Measurements from ENCODE around the gene HCAR2.
"Not testable (repeated sequence)": the region's sequence is repeated elsewhere in the genome, so short reads cannot be mapped to it uniquely, and the experiment has no call there.

Gene HCAR2

DNA sequence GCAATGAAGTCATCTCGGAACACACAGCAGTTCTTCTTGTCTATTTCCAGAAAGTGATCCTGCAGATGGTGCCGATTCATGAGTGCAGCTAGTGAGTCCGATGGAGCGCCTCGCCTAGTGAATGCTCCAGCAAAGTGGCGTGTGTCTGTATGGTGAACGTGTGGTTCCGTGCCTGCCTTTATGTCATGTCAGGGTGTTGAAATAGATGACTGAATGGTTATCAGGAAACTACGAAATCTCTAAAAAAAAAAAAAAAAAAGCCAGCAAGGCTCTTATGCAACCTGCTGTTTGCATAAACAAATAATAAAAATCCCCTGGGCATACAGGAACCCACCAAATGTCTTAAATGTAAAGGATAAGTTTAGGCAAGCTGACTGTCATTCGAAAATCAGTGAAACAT, 13.5 kb upstream of the HCAR2 start, which contains the start of gene HCAR3:
HCAR3 (minus strand) TSS at position 154 of the 400 bp plus-strand sequence; CDS start at position 80, 74 bp downstream.
- DNase-seq (ENCODE audit: low read depth in 3 of 3) = not testable (repeated sequence)

DNA sequence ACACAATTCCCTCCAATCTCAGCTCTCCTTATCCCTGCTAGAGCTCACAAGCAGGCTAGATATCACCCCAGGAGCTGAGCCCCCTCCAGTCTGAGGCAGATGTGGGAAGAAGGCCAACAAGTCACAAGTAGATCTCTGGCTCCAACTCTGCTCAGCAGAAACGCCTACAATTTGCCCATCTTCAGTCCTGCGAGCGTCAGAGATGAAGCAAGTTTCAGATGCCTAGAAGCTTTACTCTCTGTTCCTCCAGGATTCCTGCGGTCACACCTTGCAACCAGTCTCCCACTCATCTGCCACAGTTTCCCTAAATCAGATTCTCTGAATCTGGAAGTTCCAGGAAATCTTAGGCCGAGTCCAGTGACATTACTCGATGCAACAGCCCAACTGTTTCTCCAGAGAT, 12.1 kb upstream of the HCAR2 start:
- not testable (repeated sequence) for DNase-seq (ENCODE audit: low read depth in 3 of 3)

DNA sequence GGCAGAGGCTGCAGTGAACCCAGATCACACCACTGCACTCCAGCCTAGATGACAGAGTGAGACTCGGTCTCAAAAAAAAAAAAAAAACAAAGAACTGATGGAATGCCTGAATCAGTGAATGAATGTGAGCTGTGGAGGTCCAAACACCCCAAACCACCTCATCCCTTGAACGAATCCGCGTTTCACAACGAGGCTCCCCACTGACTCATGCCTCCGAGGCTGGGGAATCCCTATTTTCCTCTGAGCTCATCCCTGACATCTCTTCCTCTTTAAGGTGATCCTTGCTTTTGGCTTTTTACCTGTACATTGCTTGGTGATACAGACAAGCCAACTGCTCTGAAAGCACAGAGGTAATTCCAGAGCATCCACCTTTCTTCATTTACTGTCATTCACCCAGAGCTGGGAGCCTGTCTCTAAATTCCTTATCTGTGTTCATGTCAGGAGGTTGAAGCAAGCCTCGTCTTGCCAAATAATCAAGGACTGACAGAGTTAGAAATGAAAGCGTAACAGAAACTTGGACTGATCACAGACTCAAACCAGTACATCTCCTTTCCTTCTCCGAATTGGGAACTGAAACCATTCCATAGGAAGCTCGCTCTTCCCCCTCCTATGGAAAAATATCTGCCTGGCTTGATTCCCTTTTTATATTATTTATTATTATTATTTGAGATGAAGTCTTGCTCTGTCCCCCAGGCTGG, 10.5 kb upstream of the HCAR2 start:
- DNase-seq (ENCODE audit: low read depth in 3 of 3) = not testable (repeated sequence)

DNA sequence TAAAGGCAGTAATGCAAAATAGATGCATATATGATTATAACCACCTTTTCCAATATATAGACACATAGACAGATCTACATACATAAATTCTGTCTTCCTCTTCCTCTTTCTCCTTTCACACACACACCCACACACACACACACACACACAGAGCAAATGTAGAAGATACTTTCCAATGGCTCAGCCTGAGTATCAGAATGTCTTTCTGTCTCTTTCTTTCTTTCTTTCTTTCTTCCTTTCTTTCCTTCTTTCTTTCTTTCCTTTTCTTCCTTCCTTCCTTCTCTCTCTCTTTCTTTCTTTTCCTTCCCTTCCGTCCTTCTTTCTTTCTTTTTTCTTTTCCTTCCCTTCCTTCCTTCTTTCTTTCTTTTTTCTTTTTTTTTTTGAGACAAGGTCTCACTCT, 8.1 kb upstream of the HCAR2 start:
- not testable (repeated sequence) for DNase-seq (ENCODE audit: low read depth in 3 of 3)

DNA sequence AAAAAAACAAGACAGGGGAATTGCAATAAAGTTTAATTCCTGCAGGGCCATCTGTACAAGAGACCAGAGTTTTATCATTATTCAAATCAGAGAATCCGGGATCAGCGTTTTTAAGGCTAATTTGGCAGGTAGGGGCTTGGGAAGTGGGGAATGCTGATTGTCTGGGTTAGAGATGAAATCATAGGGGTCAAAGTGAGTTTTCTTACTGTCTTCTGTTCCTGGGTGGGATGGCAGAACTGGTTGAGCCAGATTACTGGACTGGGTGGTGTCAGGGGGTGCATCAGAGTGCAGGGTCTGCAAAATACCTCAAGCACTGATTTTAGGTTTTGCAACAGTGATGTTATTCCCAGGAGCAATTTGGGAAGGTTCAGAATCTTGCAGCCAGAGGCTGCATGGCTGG, 7.2 kb upstream of the HCAR2 start:
- DNase-seq (ENCODE audit: low read depth in 3 of 3) = not testable (repeated sequence)

DNA sequence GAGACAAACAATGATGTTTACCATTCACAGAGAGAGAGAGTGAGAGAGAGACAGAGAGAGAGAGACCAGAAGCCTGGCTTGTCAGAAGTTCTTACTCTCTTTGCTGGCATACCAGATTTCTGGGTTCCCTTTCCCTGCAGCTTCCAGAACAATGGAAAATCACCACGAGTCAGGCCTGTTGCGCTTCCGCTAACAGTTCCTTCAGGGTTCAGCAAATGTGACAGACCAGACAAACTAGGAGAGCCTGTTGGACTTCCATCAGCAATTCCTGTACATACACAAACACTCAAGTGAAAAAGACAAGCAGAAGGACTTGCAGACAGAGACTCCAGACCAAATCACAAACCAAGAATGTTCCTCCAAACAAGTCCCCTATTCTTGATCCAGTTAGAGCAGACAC, 6.1 kb upstream of the HCAR2 start:
- DNase-seq (ENCODE audit: low read depth in 3 of 3) = not testable (repeated sequence)

DNA sequence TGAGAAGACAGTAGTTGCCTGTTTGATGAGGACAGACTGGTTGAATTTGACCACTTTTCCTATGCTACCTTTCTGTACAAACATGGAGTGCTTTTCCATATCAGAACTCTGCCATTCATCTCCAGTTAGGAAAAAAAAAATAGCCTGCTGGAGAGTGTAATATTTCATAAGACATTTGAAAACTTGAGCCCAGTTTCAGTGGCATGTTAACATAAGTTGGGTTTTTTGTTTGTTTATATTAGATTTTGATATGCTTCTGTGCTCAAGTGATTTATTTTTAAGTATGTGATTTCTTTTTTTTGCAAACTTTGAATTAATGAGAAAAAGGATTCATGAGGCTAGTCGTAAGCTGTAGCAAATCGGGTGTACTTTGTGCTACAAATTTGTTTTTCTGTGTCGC, 684 bp upstream of the HCAR2 start:
- not testable (repeated sequence) for DNase-seq (ENCODE audit: low read depth in 3 of 3)

DNA sequence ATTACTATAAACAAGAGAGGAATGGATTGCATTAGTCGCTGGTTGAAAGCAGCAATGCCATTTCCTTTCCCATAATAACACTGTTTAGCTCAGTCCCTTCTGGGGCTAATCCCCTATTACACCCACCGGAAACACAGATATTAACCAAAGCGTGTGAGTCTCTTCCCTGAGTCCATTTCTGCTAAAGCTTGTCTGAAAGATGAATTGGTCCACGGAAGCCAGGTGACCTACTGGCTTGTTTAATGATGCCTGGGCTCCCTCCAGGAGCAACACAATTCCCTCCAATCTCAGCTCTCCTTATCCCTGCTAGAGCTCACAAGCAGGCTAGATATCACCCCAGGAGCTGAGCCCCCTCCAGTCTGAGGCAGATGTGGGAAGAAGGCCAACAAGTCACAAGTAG, 1.7 kb downstream of the HCAR2 start:
- not testable (repeated sequence) for DNase-seq (ENCODE audit: low read depth in 3 of 3)

DNA sequence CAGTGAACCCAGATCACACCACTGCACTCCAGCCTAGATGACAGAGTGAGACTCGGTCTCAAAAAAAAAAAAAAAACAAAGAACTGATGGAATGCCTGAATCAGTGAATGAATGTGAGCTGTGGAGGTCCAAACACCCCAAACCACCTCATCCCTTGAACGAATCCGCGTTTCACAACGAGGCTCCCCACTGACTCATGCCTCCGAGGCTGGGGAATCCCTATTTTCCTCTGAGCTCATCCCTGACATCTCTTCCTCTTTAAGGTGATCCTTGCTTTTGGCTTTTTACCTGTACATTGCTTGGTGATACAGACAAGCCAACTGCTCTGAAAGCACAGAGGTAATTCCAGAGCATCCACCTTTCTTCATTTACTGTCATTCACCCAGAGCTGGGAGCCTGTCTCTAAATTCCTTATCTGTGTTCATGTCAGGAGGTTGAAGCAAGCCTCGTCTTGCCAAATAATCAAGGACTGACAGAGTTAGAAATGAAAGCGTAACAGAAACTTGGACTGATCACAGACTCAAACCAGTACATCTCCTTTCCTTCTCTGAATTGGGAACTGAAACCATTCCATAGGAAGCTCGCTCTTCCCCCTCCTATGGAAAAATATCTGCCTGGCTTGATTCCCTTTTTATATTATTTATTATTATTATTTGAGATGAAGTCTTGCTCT, 3.0 kb downstream of the HCAR2 start:
- DNase-seq (ENCODE audit: low read depth in 3 of 3) = not testable (repeated sequence)

DNA sequence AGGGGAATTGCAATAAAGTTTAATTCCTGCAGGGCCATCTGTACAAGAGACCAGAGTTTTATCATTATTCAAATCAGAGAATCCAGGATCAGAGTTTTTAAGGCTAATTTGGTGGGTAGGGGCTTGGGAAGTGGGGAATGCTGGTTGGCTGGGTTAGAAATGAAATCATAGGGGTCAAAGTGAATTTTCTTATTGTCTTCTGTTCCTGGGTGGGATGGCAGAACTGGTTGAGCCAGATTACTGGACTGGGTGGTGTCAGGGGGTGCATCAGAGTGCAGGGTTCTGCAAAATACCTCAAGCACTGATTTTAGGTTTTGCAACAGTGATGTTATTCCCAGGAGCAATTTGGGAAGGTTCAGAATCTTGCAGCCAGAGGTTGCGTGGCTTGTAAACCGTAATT, 6.2 kb downstream of the HCAR2 start:
- DNase-seq (ENCODE audit: low read depth in 3 of 3) = not testable (repeated sequence)

DNA sequence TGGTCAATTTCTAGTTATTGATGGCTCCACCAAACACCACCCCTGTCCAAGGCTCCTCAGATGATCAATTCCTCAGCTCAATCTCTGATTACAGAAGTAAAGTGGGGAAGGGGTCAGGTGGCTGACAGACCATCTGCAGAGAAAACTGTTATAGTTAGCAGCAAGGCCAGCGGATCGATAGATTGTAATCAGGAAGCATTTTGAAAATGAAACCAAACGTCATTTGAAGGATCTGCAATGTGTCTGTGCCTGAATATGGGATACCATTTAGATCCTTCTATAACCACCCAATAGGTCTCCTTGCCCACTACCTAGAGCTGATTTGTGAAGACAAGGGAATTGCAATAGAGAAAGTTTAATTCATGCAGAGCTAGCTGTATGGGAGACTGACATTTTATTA, 11.6 kb downstream of the HCAR2 start:
- DNase-seq (ENCODE audit: low read depth in 3 of 3) = no peak

DNA sequence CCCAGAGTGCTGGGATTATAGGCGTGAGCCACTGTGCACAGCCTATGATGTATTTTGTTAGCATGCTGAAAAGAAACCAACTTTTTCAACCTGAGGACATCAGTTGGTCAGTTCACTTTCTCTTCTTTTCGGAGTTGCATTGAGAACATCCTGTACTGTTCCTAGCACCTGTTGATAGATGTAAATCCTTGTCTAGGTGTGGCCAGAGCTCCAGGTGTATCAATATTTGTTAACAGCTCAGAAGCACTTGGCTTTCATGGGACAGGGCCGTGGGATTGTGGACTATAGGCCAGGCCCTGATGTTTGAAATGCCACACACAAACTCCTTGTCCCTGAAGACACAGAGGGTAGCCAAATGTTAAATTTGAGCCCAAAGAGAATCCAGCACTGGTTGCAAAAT, 14.9 kb downstream of the HCAR2 start:
- no peak for DNase-seq (ENCODE audit: low read depth in 3 of 3)

DNA sequence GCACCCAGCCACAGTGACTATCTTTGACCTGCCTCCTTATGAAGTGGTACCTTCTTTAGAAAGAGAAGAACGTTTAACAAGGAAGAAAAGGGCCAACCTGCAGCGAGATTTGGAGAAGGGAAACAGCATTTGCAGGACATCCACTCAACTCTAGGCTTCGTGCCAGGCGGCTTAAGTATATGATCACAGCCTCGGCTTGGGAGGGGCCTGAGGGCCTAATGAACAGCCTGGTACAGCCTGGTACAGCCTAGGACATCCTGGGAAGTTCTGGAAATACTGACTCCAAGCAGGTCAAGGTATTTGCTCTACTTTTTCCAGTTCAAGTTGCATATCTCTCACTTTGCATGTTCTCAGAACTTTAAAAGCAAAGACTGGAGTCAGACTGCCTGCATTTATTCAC, 16.1 kb downstream of the HCAR2 start:
- no peak for DNase-seq (ENCODE audit: low read depth in 3 of 3)

DNA sequence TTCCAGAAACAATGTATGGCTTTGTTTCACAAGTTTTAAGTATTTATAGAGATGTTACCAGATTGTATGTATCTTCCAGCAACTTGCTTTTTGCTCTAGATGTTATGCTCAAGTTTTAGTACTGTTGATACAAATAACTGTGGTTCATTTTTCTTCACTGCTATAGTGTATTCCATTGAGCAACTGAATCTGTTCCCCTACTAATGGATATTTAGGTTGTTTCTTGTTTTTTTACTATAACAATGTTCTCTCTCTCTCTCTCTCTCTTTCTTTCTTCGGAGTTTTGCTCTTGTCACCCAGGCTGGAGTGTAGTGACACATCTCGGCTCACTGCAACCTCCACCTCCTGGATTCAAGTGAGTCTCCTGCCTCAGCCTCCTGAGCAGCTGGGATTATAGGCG, 16.6 kb downstream of the HCAR2 start:
- DNase-seq (ENCODE audit: low read depth in 3 of 3) = no peak

DNA sequence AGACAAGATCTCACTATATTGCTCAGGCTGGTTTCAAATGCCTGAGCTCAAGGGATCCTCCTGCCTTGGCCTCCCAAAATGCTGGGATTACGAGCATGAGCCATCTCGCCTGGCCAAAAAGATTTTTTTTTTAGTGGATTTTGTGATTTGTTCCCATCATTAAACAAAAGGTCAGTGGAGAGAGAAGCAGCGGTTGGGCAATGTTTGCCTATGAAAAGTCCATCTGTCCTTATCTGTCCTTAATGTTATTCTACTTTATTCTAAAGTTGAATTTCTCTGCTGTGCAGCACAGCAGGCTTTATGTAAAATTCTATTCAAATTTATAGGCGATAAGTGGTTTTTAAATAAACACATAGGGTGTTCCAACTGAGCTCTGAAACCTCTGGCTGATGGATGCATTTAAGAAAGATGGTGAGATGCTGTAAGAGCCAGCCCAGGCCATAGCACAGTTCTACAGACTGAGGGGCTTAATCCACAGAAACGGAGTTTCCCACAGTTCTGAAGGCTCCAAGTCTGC, 18.8 kb downstream of the HCAR2 start:
- no peak for DNase-seq (ENCODE audit: low read depth in 3 of 3)

DNA sequence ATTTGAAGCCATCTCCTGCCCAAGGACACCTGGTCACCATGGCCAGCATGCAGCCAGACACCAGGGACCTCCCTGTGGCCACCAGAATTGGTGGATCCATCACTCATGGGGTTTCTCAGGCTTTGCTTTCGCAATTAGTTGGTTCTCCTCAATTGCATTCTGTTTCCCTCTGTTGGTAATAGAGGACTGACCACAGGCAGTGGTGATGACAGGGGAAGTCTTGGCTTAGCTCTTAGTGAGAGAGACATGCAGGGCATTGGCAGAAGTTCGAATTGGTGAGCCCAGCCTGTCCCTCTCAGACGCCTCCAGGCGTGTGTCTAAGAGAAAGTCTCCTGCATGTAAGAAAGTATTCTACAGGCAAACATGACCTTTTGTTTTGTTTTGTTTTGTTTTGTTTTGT, 21.3 kb downstream of the HCAR2 start:
- DNase-seq (ENCODE audit: low read depth in 3 of 3) = no peak

DNA sequence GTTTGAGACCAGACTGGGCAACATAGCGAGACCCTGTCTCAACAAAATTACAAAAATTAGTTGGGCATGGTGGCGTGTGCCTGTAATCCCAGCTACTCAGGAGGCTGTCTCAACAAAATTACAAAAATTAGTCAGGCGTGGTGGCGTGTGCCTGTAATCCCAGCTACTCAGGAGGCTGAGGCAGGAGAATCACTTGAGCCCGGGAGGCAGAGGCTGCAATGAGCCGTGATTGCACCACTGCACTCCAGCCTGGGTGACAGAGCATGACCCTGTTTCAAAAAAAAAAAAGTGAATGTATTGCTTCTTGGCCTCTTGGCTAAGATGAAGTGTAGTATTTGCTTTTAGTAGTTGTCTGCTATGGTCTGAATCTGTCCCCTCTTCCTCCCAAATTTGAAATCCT, 22.2 kb downstream of the HCAR2 start:
- DNase-seq (ENCODE audit: low read depth in 3 of 3) = not testable (repeated sequence)

DNA sequence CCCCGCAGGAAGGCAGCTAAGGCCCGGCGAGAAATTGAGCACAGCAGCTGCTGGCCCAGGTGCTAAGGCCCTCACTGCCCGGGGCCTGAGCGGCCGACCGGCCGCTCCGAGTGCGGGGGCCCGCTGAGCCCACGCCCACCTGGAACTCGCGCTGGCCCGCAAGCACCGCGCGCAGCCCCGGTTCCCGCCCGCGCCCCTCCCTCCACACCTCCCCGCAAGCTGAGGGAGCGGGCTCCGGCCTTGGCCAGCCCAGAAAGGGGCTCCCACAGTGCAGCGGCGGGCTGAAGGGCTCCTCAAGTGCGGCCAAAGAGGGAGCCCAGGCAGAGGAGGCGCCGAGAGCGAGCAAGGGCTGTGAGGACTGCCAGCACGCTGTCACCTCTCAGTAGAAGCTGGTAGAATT, 26.4 kb downstream of the HCAR2 start:
- DNase-seq (ENCODE audit: low read depth in 3 of 3) = not testable (repeated sequence)

DNA sequence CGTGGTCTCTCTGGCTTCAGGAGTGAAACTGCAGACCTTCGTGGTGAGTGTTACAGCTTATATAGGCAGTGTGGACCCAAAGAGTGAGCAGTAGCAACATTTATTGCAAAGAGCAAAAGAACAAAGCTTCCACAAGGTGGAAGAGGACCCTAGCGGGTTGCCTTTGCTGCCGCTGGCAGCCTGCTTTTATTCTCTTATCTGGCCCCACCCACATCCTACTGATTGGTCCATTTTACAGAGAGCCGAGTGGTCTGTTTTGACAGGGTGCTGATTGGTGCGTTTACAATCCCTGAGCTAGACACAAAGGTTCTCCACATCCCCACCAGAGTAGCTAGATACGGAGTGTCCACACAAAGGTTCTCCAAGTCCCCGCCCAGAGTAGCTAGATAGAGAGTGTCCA, 27.1 kb downstream of the HCAR2 start:
- not testable (repeated sequence) for DNase-seq (ENCODE audit: low read depth in 3 of 3)

DNA sequence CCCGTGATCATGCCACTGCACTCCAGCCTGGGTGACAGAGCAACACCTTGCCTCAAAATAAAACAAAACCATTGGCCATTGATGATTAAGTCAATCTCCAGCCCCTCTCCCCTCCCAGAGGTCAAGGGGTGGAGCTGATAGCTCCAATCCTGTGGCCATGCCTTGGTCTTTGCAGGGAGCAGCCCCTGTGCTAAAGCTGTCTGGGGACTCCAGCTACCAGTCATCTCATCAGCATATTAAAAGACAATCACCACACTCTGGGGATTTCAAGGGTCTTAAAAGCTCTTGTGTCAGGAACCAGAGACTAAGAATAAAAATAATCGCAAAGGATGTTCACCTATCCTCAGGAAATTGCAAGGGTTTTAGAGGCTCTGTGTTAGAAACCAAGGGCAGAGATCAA, 30.6 kb downstream of the HCAR2 start:
- DNase-seq (ENCODE audit: low read depth in 3 of 3) = no peak

DNA sequence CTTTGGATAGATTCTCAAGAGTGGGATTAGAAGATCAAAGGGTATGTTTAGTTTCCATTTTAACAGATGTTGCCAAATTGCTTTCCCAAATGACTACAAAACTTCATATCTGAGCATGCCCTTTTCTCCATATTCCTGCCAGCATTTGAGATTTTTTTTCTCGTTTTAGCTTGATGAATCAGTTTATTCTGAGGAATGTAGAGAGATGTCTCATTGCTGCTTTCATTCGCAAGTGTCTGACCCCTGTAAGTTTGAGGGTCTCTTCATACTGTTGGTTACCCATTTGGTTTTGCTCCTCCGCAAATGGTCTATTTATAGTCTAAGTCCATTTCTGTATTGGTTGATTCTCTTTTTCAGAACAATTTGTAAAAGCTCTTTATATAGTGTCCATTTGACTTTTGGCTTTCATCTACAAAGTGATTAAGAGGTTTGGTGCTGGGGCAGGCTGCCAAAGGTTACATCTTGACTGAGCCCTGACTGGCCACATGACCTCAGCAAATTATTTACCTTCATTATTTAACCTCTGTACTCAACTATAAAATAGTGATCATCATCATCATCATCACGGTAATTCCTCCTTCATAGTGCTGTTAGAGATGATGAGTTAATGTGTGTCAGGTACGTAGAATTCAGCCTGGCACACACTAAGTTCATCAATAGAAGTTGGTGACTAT, 33.6 kb downstream of the HCAR2 start:
- no peak for DNase-seq (ENCODE audit: low read depth in 3 of 3)

DNA sequence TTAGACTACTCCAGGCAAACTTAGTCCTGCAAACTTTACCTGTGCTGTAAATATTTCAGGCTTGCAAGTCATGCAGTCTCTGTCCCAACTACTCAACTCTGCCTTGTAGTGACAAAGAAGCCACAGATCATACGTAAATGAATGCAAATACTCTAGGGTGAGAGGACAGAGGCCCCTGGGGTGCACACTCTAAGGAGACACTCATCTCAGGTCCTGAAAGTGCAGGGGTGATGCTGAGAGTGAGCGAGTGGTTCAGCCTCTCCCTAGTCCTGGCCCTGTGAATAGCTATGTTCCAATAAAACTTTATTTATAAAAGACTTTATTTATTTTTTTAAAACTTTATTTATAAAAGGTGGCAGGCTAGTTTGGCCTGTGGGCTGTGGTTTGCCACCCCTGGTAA, 34.9 kb downstream of the HCAR2 start:
- no peak for DNase-seq (ENCODE audit: low read depth in 3 of 3)

DNA sequence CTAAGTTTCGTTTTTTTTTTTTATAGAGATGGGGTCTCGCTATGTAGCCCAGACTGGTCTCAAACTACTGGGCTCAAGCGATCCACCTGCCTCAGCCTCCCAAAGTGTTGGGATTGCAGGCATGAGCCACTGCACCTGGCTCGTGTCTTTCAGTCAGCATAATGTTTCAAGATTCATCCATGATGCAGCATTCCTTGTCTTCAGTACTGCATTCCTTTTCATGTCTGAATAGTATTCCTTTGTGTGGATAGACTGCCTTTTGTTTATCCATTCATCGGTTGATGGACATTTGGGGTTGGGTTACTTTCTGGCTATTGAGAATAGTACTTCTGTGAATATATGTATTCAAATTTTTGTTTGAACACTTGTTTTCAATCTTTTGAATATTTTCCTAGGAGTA, 37.4 kb downstream of the HCAR2 start:
- no peak for DNase-seq (ENCODE audit: low read depth in 3 of 3)

All from stimulated activated CD4-positive, alpha-beta T cell treated with anti-CD3 and anti-CD28 coated beads, TNF-alpha, amount 100 ng/mL, for 48 hours (primary cell).